Naive thymus-derived CD8-positive, alpha-beta T cell (primary cell): ENCODE results near the gene MRPS5. TPM values are rescaled to one million over a fixed set of nuclear protein-coding genes. Genes with fewer than 3 reads are reported as not detected.

Experiments used
- ATAC-seq, 2 donors: fragments of 150-1000 bp; cut with Tn5 transposase in 1 of 2; sonication (Bioruptor Pico), chemical (Tn5 transposase) in 1 of 2; 1 replicate in 1 of 2; 2 replicates in 1 of 2; pipeline ENCODE4 v1.10.0; 2021; ENCODE audit warnings: mild to moderate bottlenecking in 2 of 2, moderate library complexity in 2 of 2
- POLR2A ChIA-PET: fragments of 350-600 bp; sonication (Branson Sonifier 250); formaldehyde crosslinking; loops from one replicate; lab custom pipeline; 2021; ENCODE audit warnings: antibody characterized with exemption; lab: Charles Lee
- DNase-seq, 10 donors: peaks; one replicate each; pipeline versions ENCODE4 v3.0.0 to v3.0.0-alpha.2; 2020 to 2022
- H3K27ac Mint-ChIP-seq, 10 donors: one replicate each; pipeline ENCODE4 v1.8.0; 2020 to 2022; ENCODE audit warnings: mild to moderate bottlenecking in 10 of 10, mixed read lengths in 10 of 10, moderate library complexity in 4 of 10, inconsistent platforms in 1 of 10
- H3K27me3 Mint-ChIP-seq, 5 donors: one replicate each; pipeline ENCODE4 v1.8.0; 2021 to 2022; ENCODE audit warnings: mixed read lengths in 5 of 5
- H3K36me3 Mint-ChIP-seq, 3 donors: one replicate each; pipeline ENCODE4 v1.8.0; 2020 to 2022; ENCODE audit warnings: mixed read lengths in 3 of 3, mild to moderate bottlenecking in 2 of 3, inconsistent platforms in 1 of 3
- H3K4me1 Mint-ChIP-seq, 4 donors: one replicate each; pipeline ENCODE4 v1.8.0; 2021 to 2022; ENCODE audit warnings: mixed read lengths in 4 of 4
- H3K4me3 Mint-ChIP-seq, 10 donors: one replicate each; pipeline ENCODE4 v1.8.0; 2020 to 2022; ENCODE audit warnings: mild to moderate bottlenecking in 10 of 10, mixed read lengths in 10 of 10, moderate library complexity in 6 of 10, inconsistent platforms in 1 of 10
- H3K9me3 Mint-ChIP-seq, 9 donors: one replicate each; pipeline ENCODE4 v1.8.0; 2020 to 2022; ENCODE audit warnings: mixed read lengths in 9 of 9, mild to moderate bottlenecking in 3 of 9, inconsistent platforms in 1 of 9, moderate library complexity in 1 of 9
- polyA plus RNA-seq, 3 donors: library from polyadenylated mRNA; unstranded; fragments of 300-500 nt; fragmentation: Illumina TruSeq; gene quantifications; one replicate each; pipeline ENCODE4 v1.2.3, GENCODE V29; 2021
- total RNA-seq, 8 experiments: library from RNA in 2 of 8; stranded (reverse) in 2 of 8; gene quantifications; one replicate each; pipeline ENCODE4 v1.2.3 and lab custom pipeline; 2021 to 2026

The MRPS5 gene
- total and polyA plus RNA-seq, 5 experiments from 2014 or later: 37.2 to 66.0 (median 54.6) TPM

GRCh38 chr2:95071856-95072255 lies 49.8 kb downstream of the MRPS5 start:
- H3K4me1 Mint-ChIP-seq: peaks cover 25 to 53% (median 48%) of the 10 kb centered on the region in 4 donors
- POLR2A ChIA-PET: interaction anchor here (0.9 to 15.4 kb wide), 3 partner anchors 15 to 50 kb away, joined by 3 to 944 read pairs (median 537); partner anchors contain the start of genes MAL and MRPS5

GRCh38 chr2:95069465-95069864 lies 52.1 kb downstream of the MRPS5 start:
- Mint-ChIP-seq H3K36me3 (peaks cover 0 to 2% (median 0%) of the 10 kb centered on the region in 3 donors), H3K27ac (peak overlapping the region in 2 of 10 donors; percentile 37 to 48), H3K9me3 (peaks cover 0 to 7% (median 0%) of the 10 kb centered on the region in 9 donors), H3K4me3 (no peak overlapping the region), H3K27me3 (no peaks in the 10 kb centered on the region), H3K4me1 (peaks cover 9 to 29% (median 25%) of the 10 kb centered on the region in 4 donors)
- no peak for ATAC-seq
- DNase-seq: no peak
- POLR2A ChIA-PET: interaction anchor here (1.0 to 2.5 kb wide), 2 partner anchors 8 to 16 kb away, joined by 3 to 8 read pairs; no protein-coding TSS in a partner anchor

More at GRCh38 chr2:95071856-95072255, 49.8 kb downstream of the MRPS5 start:
- Mint-ChIP-seq H3K27me3 (no peaks in the 10 kb centered on the region), H3K36me3 (peaks cover 0 to 2% (median 0%) of the 10 kb centered on the region in 3 donors), H3K4me3 (no peak overlapping the region), H3K27ac (peak overlapping the region; percentile 17 to 99 (median 92)), H3K9me3 (peaks cover 0 to 7% (median 0%) of the 10 kb centered on the region in 9 donors)
- DNase-seq (no peak), ATAC-seq (no peak)

DNA sequence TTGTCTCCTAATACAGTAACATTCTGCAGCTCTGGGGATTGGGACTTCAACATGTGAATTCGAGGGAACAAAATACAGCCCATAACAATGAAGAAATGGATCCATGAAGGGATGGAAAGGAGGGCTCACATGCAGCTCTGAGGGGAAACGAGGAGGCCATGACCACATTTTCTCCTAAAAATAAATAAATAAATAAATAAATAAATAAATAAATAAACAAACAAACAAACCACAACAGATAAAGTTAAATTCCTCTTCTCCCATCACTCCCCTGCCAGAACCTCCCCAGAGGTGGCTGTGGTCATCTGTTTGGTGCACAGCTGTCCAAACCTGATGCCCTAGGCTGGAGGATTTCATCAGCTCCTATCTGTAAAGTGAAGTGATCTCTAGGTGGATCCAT lies 53.4 kb downstream of the MRPS5 start:
- POLR2A ChIA-PET: interaction anchor here (0.9 to 2.5 kb wide), 6 partner anchors 9 to 42 kb away, joined by 3 to 8 read pairs (median 4); partner anchors contain the start of gene MAL
- peaks cover 0 to 2% (median 0%) of the 10 kb centered on the region in 3 donors for H3K36me3 Mint-ChIP-seq
- H3K27ac Mint-ChIP-seq: peak overlapping the region in 1 of 10 donors; percentile 40
- peaks cover 14 to 26% (median 22%) of the 10 kb centered on the region in 4 donors for H3K4me1 Mint-ChIP-seq
- peaks cover 0 to 7% (median 0%) of the 10 kb centered on the region in 9 donors for H3K9me3 Mint-ChIP-seq
- ATAC-seq (no peak), DNase-seq (no peak)
- H3K27me3 Mint-ChIP-seq: no peaks in the 10 kb centered on the region
- no peak overlapping the region for H3K4me3 Mint-ChIP-seq

- Mint-ChIP-seq H3K4me3 (peak overlapping the region in 8 of 10 donors; percentile 15 to 76 (median 52)), H3K4me1 (peaks cover 22 to 36% (median 31%) of the 10 kb centered on the region in 4 donors)
- ATAC-seq: no peak
These were observed 58.3 kb downstream of the MRPS5 start for GRCh38 chr2:95063086-95063958.

DNA sequence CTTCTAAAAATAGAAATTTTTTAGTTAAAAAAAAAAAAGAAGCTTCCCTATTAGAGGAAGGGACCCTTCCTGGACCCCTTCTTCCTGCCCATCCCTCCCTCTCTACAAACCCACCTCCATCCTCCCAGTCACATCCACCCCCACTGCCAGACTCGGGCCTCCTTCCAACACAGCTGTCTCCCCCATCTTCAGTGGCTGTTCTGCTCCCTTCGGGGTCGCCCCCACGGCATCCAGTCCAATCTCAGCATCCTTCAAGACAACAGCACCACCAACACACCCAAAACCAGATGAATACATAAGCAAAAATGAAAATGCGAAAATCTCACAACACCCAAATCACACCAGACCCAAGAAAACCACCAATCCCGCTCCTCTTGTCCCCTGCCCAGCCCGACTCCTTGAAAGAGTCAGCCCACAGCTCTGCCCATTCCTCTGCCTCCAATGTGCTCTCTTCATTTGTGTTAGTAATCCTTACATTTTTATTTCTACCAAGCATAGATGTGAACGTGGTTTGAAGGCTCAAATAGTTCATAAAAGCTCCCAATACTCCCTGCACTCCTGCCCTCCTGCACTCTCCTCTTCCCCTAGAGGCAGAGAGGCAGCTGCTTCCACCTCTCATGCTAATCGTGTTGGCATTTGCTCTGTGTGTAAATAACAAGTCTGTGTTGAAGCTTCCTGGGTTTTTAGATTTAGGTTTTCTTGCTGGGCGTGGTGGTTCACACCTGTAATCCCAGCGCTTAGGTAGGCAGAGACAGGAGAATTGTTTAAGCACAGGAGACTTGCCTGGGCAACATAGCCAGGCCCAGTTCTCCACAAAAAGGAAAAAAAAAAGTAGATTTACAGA lies 59.1 kb downstream of the MRPS5 start:
- Mint-ChIP-seq H3K4me3 (peak overlapping the region; percentile 20 to 77 (median 59)), H3K36me3 (no peaks in the 10 kb centered on the region), H3K27ac (peak overlapping the region; percentile 66 to 96 (median 84)), H3K27me3 (no peaks in the 10 kb centered on the region), H3K9me3 (no peaks in the 10 kb centered on the region), H3K4me1 (peaks cover 24 to 40% (median 32%) of the 10 kb centered on the region in 4 donors)
- DNase-seq: no peak
- POLR2A ChIA-PET: interaction anchor here (0.8 to 20.2 kb wide), 7 partner anchors 9 to 40 kb away, joined by 3 to 537 read pairs (median 7); partner anchors contain the start of gene MAL
- ATAC-seq: peak; percentile 42 to 50

More at GRCh38 chr2:95063086-95063958, 58.3 kb downstream of the MRPS5 start:
- Mint-ChIP-seq H3K9me3 (peaks cover 0 to under 1% (median 0%) of the 10 kb centered on the region in 9 donors), H3K36me3 (peaks cover 0 to 2% (median 0%) of the 10 kb centered on the region in 3 donors), H3K27ac (peak overlapping the region in 9 of 10 donors; percentile 31 to 96 (median 75)), H3K27me3 (no peaks in the 10 kb centered on the region)
- POLR2A ChIA-PET: interaction anchor here (1.6 to 20.2 kb wide), 6 partner anchors 9 to 41 kb away, joined by 4 to 537 read pairs (median 30); partner anchors contain the start of gene MAL
- DNase-seq: no peak

- H3K27me3 Mint-ChIP-seq: no peaks in the 10 kb centered on the region
- no peaks in the 10 kb centered on the region for H3K36me3 Mint-ChIP-seq
- POLR2A ChIA-PET: interaction anchor here (0.7 to 20.2 kb wide), 6 partner anchors 8 to 36 kb away, joined by 3 to 537 read pairs (median 30); partner anchors contain the start of gene MAL
- H3K4me1 Mint-ChIP-seq: peaks cover 24 to 43% (median 37%) of the 10 kb centered on the region in 4 donors
- ATAC-seq (peak; percentile 72 to 82), DNase-seq (no peak)
- H3K27ac Mint-ChIP-seq: peak overlapping the region; percentile 40 to 96 (median 80)
- H3K9me3 Mint-ChIP-seq: no peaks in the 10 kb centered on the region
- H3K4me3 Mint-ChIP-seq: peak overlapping the region in 7 of 10 donors; percentile 6 to 77 (median 49)
These were observed 59.9 kb downstream of the MRPS5 start for GRCh38 chr2:95061601-95062183.

GRCh38 chr2:95061119-95061512 lies 60.5 kb downstream of the MRPS5 start:
- POLR2A ChIA-PET: interaction anchor here (0.7 to 20.2 kb wide), 4 partner anchors 7 to 36 kb away, joined by 3 to 537 read pairs (median 56); partner anchors contain the start of gene MAL
- DNase-seq: no peak

GRCh38 chr2:95060446-95061118 lies 61.0 kb downstream of the MRPS5 start:
- no peak for DNase-seq
- H3K4me3 Mint-ChIP-seq: no peak overlapping the region
- H3K9me3 Mint-ChIP-seq: no peaks in the 10 kb centered on the region
- peaks cover 32 to 54% (median 48%) of the 10 kb centered on the region in 4 donors for H3K4me1 Mint-ChIP-seq
- POLR2A ChIA-PET: interaction anchor here (0.7 to 20.2 kb wide), 4 partner anchors 7 to 35 kb away, joined by 3 to 537 read pairs (median 56); partner anchors contain the start of gene MAL
- no peak for ATAC-seq
- peak overlapping the region in 7 of 10 donors; percentile 4 to 94 (median 69) for H3K27ac Mint-ChIP-seq
- H3K36me3 Mint-ChIP-seq: no peaks in the 10 kb centered on the region
- H3K27me3 Mint-ChIP-seq: no peaks in the 10 kb centered on the region

More at GRCh38 chr2:95061119-95061512, 60.5 kb downstream of the MRPS5 start:
- Mint-ChIP-seq H3K4me3 (peak overlapping the region in 2 of 10 donors; percentile 20 to 49), H3K36me3 (no peaks in the 10 kb centered on the region), H3K27ac (peak overlapping the region in 8 of 10 donors; percentile 20 to 94 (median 78)), H3K27me3 (no peaks in the 10 kb centered on the region), H3K9me3 (no peaks in the 10 kb centered on the region), H3K4me1 (peaks cover 27 to 49% (median 43%) of the 10 kb centered on the region in 4 donors)
- no peak for ATAC-seq

DNA sequence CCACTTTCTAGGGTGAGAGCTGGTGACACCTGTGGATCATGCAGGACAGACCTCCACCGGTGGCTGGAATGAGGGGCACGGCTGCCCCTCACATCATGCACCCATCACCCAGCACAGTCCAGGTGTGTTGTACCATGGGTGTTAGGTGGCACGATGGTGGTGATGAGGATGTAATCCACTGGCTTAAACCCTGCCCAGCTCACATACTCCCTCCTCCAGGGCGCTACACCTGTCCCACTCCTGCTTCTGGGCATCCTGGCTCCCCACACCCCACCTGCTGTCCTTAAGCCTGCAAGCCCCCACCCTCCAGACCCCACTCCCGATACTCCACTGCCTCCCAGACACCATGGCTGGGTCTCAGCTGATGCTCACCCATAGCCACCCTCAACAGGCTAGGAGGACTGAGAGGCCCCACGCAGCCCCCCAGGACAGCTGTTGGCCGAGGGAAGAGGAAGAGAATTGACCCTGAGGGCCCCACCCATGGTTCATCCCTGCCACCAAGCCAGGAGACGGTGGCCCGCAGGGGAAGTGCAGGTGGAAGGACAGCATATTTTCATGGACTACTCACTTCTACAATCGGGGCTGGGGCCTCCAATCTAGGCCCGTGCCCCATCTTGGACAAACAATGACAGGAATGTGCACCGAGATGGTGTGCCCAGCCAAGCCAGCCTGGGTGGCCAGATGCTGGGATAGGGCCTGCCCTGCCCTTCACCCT lies 61.8 kb downstream of the MRPS5 start:
- DNase-seq: no peak
- no peaks in the 10 kb centered on the region for H3K36me3 Mint-ChIP-seq
- no peak overlapping the region for H3K4me3 Mint-ChIP-seq
- H3K4me1 Mint-ChIP-seq: peaks cover 38 to 62% (median 56%) of the 10 kb centered on the region in 4 donors
- no peaks in the 10 kb centered on the region for H3K9me3 Mint-ChIP-seq
- POLR2A ChIA-PET: interaction anchor here (0.9 to 20.2 kb wide), 4 partner anchors 8 to 37 kb away, joined by 3 to 537 read pairs (median 30); partner anchors contain the start of gene MAL
- ATAC-seq: no peak
- no peaks in the 10 kb centered on the region for H3K27me3 Mint-ChIP-seq
- H3K27ac Mint-ChIP-seq: peak overlapping the region in 4 of 10 donors; percentile 24 to 94 (median 48)

GRCh38 chr2:95058989-95059641 lies 62.5 kb downstream of the MRPS5 start:
- DNase-seq (no peak), ATAC-seq (no peak)
- Mint-ChIP-seq H3K4me1 (peaks cover 42 to 67% (median 60%) of the 10 kb centered on the region in 4 donors), H3K27ac (peak overlapping the region in 4 of 10 donors; percentile 24 to 70 (median 38)), H3K36me3 (no peaks in the 10 kb centered on the region), H3K27me3 (no peaks in the 10 kb centered on the region), H3K4me3 (no peak overlapping the region), H3K9me3 (no peaks in the 10 kb centered on the region)
- POLR2A ChIA-PET: interaction anchor here (0.9 to 20.2 kb wide), 4 partner anchors 9 to 36 kb away, joined by 3 to 537 read pairs (median 30); partner anchors contain the start of gene MAL
